Panc1 (cell line): Measurements from ENCODE around the gene NECTIN1. TPM values are rescaled to one million over a fixed set of nuclear protein-coding genes. Genes with fewer than 3 reads are reported as not detected.
A peak's percentile ranks its signal among the peaks of the same experiment; 100 is the strongest.

ENCODE experiments used
- ATAC-seq: fragments of 200-7000 bp; cut with Tn5 transposase; 2 replicates; pipeline ENCODE4 v1.9.1; 2020; ENCODE audit warnings: mild to moderate bottlenecking, moderate library complexity
- Bru-seq: library from RNA; stranded (reverse); fragments of 400-500 nt; gene quantifications from one replicate; lab custom pipeline; 2021; lab: Mats Ljungman, UMichigan
- BruChase-seq, 2 experiments: library from RNA; stranded (reverse); fragments of 400-500 nt; gene quantifications; one replicate each; lab custom pipeline; 2021; lab: Mats Ljungman, UMichigan
- BruUV-seq: library from RNA; stranded (reverse); fragments of 400-500 nt; replicated peaks from 2 replicates; lab custom pipeline; 2021; lab: Mats Ljungman, UMichigan
- CTCF ChIA-PET: fragments of 300-600 bp; sonication (Branson Sonifier 250); formaldehyde crosslinking; loops from one replicate; lab custom pipeline; 2022; ENCODE audit warnings: antibody characterized with exemption; lab: Charles Lee
- POLR2A ChIA-PET: fragments of 300-600 bp; sonication (Branson Sonifier 250); formaldehyde crosslinking; loops from one replicate; lab custom pipeline; 2022; ENCODE audit warnings: antibody characterized with exemption; lab: Charles Lee
- DNase-seq: peaks from one replicate; pipeline ENCODE4 v3.0.0-alpha.2; 2010; ENCODE audit warnings: low read depth, low spot score
- H3K27ac ChIP-seq: 2 replicates; pipeline ENCODE4 v1.5.1; 2011; ENCODE audit warnings: mild to moderate bottlenecking, low read length, inconsistent platforms
- H3K27me3 ChIP-seq: fragments of 200-500 bp; sonication (Bioruptor generic); 2 replicates; pipeline ENCODE4 v1.6.0; 2014; ENCODE audit warnings: low read length, inconsistent platforms; ENCODE audit not compliant: control insufficient read depth, insufficient read depth
- H3K36me3 ChIP-seq: fragments of 200-500 bp; sonication (Bioruptor generic); 2 replicates; pipeline ENCODE4 v1.5.1; 2014; ENCODE audit warnings: inconsistent platforms, mild to moderate bottlenecking, low read length, moderate library complexity; ENCODE audit not compliant: control insufficient read depth, insufficient read depth
- H3K4me1 ChIP-seq: 2 replicates; pipeline ENCODE4 v1.5.1; 2011; ENCODE audit warnings: inconsistent platforms, mild to moderate bottlenecking, low read length, moderate library complexity; ENCODE audit not compliant: control insufficient read depth, insufficient read depth
- H3K4me3 ChIP-seq, 2 experiments: 2 replicates each; pipeline ENCODE4 v1.5.1; 2011 to 2012; ENCODE audit warnings: low read depth in 2 of 2, low read length in 2 of 2, mild to moderate bottlenecking in 2 of 2, inconsistent platforms in 1 of 2, moderate library complexity in 1 of 2
- H3K9me3 ChIP-seq: fragments of 200-500 bp; sonication (Bioruptor generic); 2 replicates; pipeline ENCODE4 v1.5.1; 2014; ENCODE audit warnings: low read depth, mild to moderate bottlenecking, inconsistent platforms, low read length, moderate library complexity; ENCODE audit not compliant: control insufficient read depth, insufficient read depth
- CTCF ChIP-seq: fragments of 450-650 bp; IDR thresholded peaks from 2 replicates; pipeline ENCODE4 v1.5.1; 2017; ENCODE audit warnings: mild to moderate bottlenecking
- POLR2AphosphoS5 ChIP-seq: IDR thresholded peaks from 2 replicates; pipeline ENCODE4 v1.6.1; 2012; ENCODE audit warnings: mild to moderate bottlenecking, low read depth, low read length, moderate library complexity
- SIN3A ChIP-seq: IDR thresholded peaks from 2 replicates; pipeline ENCODE4 v1.6.1; 2012; ENCODE audit warnings: low read depth, mild to moderate bottlenecking, low read length, moderate library complexity, borderline replicate concordance; ENCODE audit not compliant: insufficient read depth
- TCF7L2 ChIP-seq: IDR thresholded peaks from 2 replicates; pipeline ENCODE4 v1.6.1; 2011; ENCODE audit warnings: mild to moderate bottlenecking, low read depth, low read length, inconsistent platforms
- in situ Hi-C: cut with HindIII; loops from 2 replicates; pipeline ENCODE4 v1.10.0; 2016; ENCODE audit warnings: low sequenced_read_pairs, low pct_unique_long_range_greater_than_20kb
- intact Hi-C: fragments of 100-400 bp; cut with micrococcal nuclease; formaldehyde crosslinking; loops from one replicate; pipeline ENCODE4 v1.10.0; 2022; ENCODE audit not compliant: unreplicated experiment
- long read RNA-seq: library from polyadenylated mRNA; unstranded; transcript quantifications from one replicate; pipeline ENCODE4 v2.0.0, GENCODE V29; 2021; ENCODE audit not compliant: unreplicated experiment
- polyA plus RNA-seq: library from polyadenylated mRNA; unstranded; fragments of >200 nt; gene quantifications from one replicate; pipeline ENCODE4 v1.2.1, GENCODE V29; 2012; ENCODE audit warnings: missing spikeins; ENCODE audit not compliant: insufficient read length
- total RNA-seq: library from RNA; stranded (reverse); gene quantifications from one replicate; pipeline ENCODE4 v1.2.1, GENCODE V29; 2021; ENCODE audit not compliant: unreplicated experiment
- TF ChIP-seq, protein P1 (sequence below), 2 experiments: IDR thresholded peaks; 2 replicates each; pipeline ENCODE4 v1.6.1; 2011 to 2012; ENCODE audit warnings: low read depth in 2 of 2, control low read depth in 1 of 2, low read length in 1 of 2, mild to moderate bottlenecking in 1 of 2, moderate library complexity in 1 of 2; ENCODE audit not compliant: insufficient read depth in 1 of 2

NECTIN1 gene
- total RNA-seq (14.6 TPM), Bru-seq, nascent RNA (percentile 36 among the genes with signal in this experiment), BruChase-seq, experiment 1, labeled RNA remaining after a 2-hour chase (percentile 35 among the genes with signal in this experiment), BruChase-seq, experiment 2, labeled RNA remaining after a 6-hour chase (percentile 45 among the genes with signal in this experiment)
- 12.0 TPM for polyA plus RNA-seq
- long read RNA-seq, partial matches to known transcripts, result 2 of 12 reads
- long read RNA-seq, other reads (novel, unspliced or antisense), result 7 of 12 reads

DNA sequence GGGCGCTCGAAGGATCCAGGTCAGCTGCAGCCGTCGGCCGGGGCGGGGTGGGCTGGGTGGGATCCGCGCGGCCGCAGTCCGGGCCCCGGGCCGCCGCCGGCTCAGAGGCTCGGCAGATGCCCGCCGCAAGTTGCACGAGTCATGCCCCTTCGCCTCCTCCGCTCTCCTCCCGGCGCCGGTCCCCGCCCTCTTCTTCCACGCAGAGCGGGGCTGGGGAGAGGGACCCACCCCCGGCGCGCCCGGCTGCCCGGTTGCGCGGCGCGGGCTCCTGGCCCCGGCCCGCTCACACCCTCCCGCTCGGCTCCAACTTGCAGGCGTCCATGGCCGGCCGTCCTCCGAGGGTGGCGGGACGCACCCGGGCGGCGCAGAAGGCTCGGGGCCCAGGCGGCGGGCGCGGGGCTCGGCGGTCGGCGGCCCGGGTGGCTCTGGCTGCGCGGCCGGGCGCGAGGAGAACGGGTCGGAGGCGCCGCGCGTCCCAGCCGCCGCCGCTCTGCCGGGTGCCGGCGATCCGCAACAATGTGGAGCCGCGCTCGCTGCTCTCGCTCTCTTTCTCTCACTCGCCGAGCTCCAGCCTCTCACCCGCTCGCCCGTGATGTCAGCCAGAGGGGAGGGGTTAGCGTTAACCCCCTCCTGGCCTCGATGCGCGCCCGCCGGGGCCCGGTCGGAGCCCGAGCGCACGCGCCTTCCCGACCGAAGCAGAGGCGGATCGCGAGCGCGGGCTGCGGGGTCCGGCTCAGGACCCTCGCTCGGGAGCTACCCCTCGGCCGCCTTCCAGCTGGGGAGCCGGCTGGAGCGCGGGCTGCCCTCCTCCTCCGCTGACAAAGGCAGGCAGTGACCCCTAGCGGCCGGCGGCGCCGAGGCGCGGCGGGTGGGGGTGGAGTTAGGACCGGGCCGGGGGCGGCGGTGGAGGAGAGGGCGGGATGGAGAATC is at the start of gene NECTIN1:
Gene NECTIN1 (minus strand): TSS at position 550 of the 930 bp plus-strand sequence. CDS start 647 bp downstream, outside the sequence.
- ChIA-PET POLR2A (interaction anchor here (1.4 kb wide), 1 partner anchor 8 kb away, joined by 4 read pairs; no protein-coding TSS in a partner anchor), CTCF (interaction anchor here (0.6 to 1.7 kb wide), 14 partner anchors 8 to 380 kb away, joined by 3 to 8 read pairs (median 3); no protein-coding TSS in a partner anchor)
- Histone ChIP-seq H3K27ac (peak within 1 kb of the TSS; percentile 71), H3K4me1 (peaks cover 15% of the 10 kb centered on the region), H3K27me3 (peaks cover 6% of the 10 kb centered on the region), H3K4me3 (peak within 1 kb of the TSS; percentile 51 to 65), H3K9me3 (no peaks in the 10 kb centered on the region), H3K36me3 (no peaks in the 10 kb centered on the region; the same call in 1 of the 2 replicates)
- ATAC-seq (peak; percentile 96), DNase-seq (peak; percentile 39)
- in situ Hi-C loops, result no loop called here
- TF ChIP-seq CTCF (peak; percentile 100), TCF7L2 (no peak), POLR2AphosphoS5 (peak; percentile 50; the same call in 1 of the 2 replicates), SIN3A (0 out of 2 replicates have a peak, but pooled peaks have one; percentile 48)
- TF ChIP-seq, protein P1, sequence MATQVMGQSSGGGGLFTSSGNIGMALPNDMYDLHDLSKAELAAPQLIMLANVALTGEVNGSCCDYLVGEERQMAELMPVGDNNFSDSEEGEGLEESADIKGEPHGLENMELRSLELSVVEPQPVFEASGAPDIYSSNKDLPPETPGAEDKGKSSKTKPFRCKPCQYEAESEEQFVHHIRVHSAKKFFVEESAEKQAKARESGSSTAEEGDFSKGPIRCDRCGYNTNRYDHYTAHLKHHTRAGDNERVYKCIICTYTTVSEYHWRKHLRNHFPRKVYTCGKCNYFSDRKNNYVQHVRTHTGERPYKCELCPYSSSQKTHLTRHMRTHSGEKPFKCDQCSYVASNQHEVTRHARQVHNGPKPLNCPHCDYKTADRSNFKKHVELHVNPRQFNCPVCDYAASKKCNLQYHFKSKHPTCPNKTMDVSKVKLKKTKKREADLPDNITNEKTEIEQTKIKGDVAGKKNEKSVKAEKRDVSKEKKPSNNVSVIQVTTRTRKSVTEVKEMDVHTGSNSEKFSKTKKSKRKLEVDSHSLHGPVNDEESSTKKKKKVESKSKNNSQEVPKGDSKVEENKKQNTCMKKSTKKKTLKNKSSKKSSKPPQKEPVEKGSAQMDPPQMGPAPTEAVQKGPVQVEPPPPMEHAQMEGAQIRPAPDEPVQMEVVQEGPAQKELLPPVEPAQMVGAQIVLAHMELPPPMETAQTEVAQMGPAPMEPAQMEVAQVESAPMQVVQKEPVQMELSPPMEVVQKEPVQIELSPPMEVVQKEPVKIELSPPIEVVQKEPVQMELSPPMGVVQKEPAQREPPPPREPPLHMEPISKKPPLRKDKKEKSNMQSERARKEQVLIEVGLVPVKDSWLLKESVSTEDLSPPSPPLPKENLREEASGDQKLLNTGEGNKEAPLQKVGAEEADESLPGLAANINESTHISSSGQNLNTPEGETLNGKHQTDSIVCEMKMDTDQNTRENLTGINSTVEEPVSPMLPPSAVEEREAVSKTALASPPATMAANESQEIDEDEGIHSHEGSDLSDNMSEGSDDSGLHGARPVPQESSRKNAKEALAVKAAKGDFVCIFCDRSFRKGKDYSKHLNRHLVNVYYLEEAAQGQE (IDR thresholded peaks at IDR 0.05; ENCODE audit: insufficient read depth in 1 of 2, low read depth in 2 of 2, low read length in 1 of 2), result 0 out of 4 replicates have a peak, but pooled peaks of 1 of the 2 experiments have one; percentile 5
- BruUV-seq, result no TSS peak
- intact Hi-C loops, result loop anchor here (2.0 to 10.0 kb wide), 3 partner anchors 60 to 376 kb away; no protein-coding TSS in a partner anchor

GRCh38 chr11:119778391-119779194 is 49.6 kb upstream of the NECTIN1 start:
- TF ChIP-seq SIN3A, result no peak
- TF ChIP-seq, protein P1 (IDR thresholded peaks at IDR 0.05; ENCODE audit: insufficient read depth in 1 of 2, low read depth in 2 of 2, low read length in 1 of 2), result no peak
- TF ChIP-seq POLR2AphosphoS5, result no peak
- no peak for TF ChIP-seq TCF7L2
- no peak for TF ChIP-seq CTCF
- peaks cover 11% of the 10 kb centered on the region; the same call in 1 of the 2 replicates for H3K27me3 ChIP-seq
- CTCF ChIA-PET, result no interaction called here
- intact Hi-C loops (no loop called here), in situ Hi-C loops (no loop called here)
- DNase-seq (no peak), ATAC-seq (no peak)
- POLR2A ChIA-PET, result no interaction called here
- no TSS peak for BruUV-seq
- H3K27ac ChIP-seq, result no peak overlapping the region
- H3K9me3 ChIP-seq, result no peaks in the 10 kb centered on the region
- no peaks in the 10 kb centered on the region for H3K4me1 ChIP-seq
- H3K36me3 ChIP-seq, result no peaks in the 10 kb centered on the region
- H3K4me3 ChIP-seq, result no peak overlapping the region
